Cardiac fibroblast (primary cell): ENCODE measurements around the gene RNF227.
A peak's percentile ranks its signal among the peaks of the same experiment; 100 is the strongest.

ENCODE experiments used
- DNase-seq, 2 donors: peaks; one replicate each; pipeline versions ENCODE4 v3.0.0 to v3.0.0-alpha.2; 2010; ENCODE audit warnings: low read depth in 2 of 2
- H3K4me3 ChIP-seq, 2 donors: replicated peaks in 1 of 2; 1 replicate in 1 of 2; 2 replicates in 1 of 2; pipeline ENCODE4 v1.5.1; 2011; ENCODE audit warnings: low read depth in 2 of 2, low read length in 2 of 2, mild to moderate bottlenecking in 2 of 2, moderate library complexity in 1 of 2
- CTCF ChIP-seq: IDR thresholded peaks from one replicate; pipeline ENCODE4 v1.5.1; 2011; ENCODE audit warnings: low read depth, mild to moderate bottlenecking, low read length, inconsistent platforms

RNF227 gene

GRCh38 chr17:7916385-7916682 lies 245 bp upstream of the RNF227 start:
- peak overlapping the region; percentile 50 to 54 for H3K4me3 ChIP-seq
- no peak for DNase-seq
- TF ChIP-seq CTCF: no peak

- H3K4me3 ChIP-seq: peak overlapping the region; percentile 61 to 65
- peak; percentile 53 to 69 for DNase-seq
- no peak for TF ChIP-seq CTCF
Observed at GRCh38 chr17:7915179-7915610, 894 bp downstream of the RNF227 start.

GRCh38 chr17:7912927-7913524 lies 3.1 kb downstream of the RNF227 start:
- peak; percentile 79 for TF ChIP-seq CTCF
- no peak overlapping the region for H3K4me3 ChIP-seq
- peak; percentile 88 to 89 for DNase-seq

- no peak for TF ChIP-seq CTCF
- no peak overlapping the region for H3K4me3 ChIP-seq
- no peak for DNase-seq
Observed at GRCh38 chr17:7911116-7911515, 5.0 kb downstream of the RNF227 start.

GRCh38 chr17:7910711-7911110 lies 5.4 kb downstream of the RNF227 start:
- DNase-seq: no peak
- no peak overlapping the region for H3K4me3 ChIP-seq
- TF ChIP-seq CTCF: no peak

- DNase-seq: no peak
- H3K4me3 ChIP-seq: no peak overlapping the region
- TF ChIP-seq CTCF: no peak
Observed at GRCh38 chr17:7910281-7910680, 5.8 kb downstream of the RNF227 start.

GRCh38 chr17:7909089-7909488 lies 7.0 kb downstream of the RNF227 start:
- DNase-seq: no peak
- no peak for TF ChIP-seq CTCF
- no peak overlapping the region for H3K4me3 ChIP-seq
